ENCODE data around the gene DCAF7.

The DCAF7 gene

DNA sequence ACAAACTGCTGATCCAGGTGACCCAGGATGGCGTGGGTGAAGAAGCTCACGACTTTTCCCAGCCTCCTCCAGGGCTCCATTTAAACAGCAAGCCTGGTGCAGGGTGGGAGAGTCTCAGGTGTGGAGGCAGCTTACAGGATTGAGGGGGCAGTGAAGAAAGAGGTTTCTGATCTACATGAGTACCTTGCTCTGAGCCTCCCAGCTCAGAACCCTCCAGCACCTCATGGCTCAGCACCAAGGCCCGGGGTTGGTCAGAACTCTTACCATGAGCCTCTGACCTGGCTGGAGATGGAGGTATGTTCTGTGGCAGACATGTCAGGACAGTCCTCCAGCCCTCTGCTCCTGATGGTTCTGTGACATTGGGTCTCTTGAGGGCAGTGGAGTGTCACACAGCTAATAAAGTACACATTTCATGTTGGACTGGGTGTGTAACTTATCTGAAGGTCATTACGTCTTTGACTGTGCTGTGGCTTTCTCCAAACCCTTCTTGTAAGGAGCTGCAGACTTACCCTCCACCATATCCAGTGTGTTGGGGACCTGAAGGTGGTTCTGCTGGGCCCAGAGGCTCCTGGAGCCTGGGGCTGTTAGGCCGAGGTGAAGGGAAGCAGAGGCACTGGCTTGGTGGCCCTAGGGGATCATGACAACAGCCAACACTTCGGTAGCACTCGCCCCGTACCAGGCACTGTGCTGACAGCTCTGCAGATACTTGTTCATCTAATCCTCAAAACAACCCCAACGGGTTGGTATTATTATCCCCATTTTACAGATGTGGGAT lies 3.8 kb upstream of the DCAF7 start:
- no peak for DNase-seq

DNA sequence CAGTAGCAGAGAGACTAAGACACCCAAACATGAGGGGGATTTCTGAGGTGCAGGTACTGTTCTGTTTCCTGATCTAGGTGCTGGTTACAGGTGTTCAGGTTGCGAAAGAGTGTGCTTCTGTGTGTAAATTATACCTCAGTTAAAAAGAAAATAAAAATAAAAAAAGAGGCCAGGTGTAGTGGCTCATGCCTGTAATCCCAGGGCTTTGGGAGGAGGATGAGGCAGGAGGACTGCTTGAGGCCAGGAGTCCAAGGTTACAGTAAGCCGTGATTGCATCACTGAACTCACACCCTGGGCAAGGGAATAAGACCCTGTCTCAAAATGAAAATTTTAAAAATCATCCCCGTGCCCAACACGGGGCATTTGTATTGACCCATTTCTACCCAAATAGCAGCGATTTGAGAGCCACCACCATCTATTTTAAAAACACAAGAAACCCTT lies 3.2 kb upstream of the DCAF7 start:
- no peak for DNase-seq

DNA sequence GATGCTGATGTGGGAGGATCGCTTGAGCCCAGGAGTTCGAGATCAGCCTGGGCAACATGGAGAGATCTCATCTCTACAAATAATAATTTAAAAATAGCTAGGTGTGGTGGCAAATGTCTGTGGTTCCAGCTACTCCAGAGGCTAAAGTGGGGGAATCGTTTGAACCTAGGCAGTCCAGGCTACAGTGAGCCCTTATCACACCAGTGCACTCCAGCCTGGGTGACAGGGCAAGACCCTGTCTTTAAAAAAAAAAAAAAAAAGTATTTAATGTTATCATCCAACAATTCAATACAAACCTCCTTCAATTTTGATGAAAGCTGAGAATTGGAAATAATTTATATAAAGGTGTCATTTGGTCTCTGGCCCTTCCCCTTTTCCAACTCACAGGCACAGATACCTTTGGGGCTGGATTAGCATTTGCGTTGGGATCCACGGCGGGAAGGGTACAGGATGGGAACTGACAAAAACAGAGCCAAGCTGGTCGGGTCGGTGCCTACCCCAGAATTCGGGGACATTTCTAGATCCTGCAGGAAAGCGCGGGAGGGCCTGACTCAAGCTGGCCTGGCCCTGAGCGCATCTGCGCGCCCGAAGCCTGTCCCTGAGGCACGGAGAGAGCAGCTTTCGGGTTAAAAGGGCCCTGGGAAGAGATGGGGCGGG lies 860 bp upstream of the DCAF7 start:
- no peak for DNase-seq

DNA sequence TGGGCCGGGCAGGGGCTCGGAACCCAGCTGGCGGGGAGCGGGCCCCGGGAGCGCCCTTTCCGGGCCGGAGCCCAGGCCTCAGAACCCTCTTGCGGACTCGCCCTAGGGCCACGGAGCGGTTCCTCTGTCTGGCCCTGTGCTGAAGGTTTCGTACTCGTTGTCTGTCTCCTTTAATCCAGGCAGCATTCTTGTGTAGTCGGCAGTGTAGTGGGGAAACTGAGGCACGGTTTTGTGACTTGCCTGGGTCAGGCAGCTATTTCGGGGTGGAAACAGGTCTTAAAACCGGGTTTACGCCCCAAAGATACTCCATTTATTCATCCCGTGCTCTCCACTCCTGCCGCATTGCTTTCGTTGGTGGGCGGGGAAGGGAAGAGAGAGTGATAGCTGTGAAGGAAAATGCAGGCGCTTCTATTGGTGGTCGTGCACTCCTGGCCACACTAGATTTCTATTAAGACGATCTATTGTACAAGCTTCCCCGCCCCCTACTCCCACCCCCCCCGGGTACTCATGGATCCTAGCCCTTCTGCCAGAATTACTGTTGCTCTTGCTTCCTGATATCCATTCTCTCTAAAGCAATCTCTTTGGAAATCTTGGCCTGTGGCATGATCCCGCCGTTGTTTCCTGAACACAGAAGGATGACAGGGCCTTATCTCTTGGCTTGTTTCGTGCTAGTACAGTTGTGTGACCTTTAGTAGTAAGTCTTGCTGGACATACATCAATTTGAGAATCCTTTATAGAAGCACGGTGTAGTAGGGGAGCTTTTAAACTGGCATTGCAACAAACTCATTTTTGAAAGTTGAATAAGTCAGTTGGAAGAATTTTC lies 751 bp downstream of the DCAF7 start:
- DNase-seq: no peak

DNA sequence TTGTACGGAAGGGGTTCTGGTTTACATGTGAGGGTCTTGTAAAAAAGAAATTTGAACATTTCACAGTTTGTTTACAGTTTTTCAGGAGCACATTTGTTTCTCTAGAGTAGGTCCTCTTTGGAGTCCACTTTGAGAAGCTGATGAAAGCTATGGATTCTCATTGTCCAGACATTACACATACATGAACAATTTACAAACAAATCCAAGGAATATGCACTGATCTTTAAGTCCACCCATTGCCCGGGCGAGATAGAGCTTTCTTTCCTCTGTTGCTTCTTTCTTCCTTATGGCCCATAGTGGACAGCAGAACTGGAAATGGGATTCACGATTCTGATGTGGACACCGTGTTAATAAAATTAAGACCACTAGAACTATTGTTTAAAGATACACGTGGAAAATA lies 1.9 kb downstream of the DCAF7 start:
- no peak for DNase-seq

DNA sequence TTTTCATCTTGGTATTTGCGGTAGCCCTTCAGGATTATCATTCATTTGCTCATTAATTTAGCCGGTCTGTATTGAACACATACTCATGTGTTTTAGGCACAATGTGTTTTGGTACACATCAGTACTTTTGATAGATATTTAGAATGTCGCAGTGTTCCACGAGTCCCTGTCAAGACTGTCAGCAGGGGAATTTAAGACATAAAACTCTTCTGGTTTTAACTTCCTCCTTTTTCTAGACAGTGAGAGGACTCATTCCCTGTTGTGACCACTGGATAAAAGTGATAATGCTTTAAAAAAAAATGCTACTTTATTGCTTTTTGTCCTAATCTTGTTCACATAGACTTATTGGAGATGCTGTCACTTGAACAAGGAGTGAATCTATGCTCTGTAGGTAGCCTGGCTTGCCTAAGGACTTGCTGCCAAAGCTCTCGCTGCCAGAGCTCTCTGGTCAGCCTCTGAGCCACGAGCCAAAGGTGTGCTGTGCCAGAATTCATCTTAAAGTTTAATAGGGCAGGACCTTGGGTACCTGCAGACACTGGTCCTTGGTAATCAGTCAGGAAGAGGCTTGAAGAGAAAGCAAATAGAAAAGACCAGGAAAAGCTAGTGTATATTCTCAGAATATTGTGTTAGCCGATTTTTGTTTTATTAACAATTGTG lies 5.4 kb downstream of the DCAF7 start:
- DNase-seq: no peak

DNA sequence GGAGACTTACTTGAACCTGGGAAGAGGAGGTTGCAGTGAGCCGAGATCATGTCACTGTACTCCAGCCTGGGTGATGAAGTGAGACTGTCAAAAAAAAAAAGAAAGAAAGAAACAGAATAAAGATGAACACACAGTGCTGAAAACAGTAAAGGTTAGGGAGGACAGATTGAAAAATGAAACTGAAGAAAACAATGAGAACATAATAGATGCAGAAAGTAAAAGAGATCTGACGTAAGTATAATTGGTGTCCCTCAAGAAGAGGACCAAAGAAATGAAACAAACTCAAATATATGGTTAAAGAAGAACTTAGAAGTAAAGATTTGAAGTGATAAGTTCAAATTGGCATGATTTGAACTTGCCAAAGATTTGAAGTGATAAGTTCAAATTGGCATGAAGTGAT lies 7.1 kb downstream of the DCAF7 start:
- no peak for DNase-seq

DNA sequence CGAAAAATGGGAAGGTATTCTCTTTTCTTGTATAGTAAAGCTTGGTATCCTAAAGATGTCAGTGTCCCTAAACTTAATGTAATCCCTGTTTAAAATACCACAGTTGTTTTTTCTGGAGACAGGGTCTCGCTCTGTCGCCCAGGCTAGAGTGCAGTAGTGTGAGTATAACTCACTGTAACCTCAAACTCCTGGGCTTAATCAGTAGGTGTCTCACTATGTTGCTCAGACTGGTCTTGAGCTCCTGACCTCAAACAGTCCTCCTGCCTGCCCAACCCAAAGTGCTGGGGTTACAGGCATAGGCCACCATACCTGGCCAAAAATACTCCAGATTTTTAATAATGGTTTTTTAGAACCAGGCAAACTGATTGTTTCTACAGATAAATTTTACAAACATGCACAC lies 8.2 kb downstream of the DCAF7 start:
- no peak for DNase-seq

DNA sequence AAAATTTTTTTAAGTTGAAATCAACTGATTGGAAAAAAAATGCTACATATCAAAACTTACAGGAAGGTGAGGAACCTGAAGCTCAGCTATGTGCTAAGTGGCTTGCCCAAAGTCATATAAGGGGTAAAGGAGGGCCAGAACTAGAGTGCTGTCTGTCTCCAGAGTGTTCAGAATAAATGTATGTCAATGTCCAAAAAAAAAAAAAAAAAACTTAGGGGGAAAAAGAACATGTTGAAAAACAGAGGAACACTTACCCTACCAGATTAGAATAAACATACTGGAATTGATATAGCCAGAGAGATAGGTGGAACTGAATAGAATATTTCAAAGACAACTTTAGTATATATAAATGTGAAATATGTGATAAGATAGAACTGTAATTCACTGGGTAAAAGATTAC lies 11.5 kb downstream of the DCAF7 start:
- no peak for DNase-seq

DNA sequence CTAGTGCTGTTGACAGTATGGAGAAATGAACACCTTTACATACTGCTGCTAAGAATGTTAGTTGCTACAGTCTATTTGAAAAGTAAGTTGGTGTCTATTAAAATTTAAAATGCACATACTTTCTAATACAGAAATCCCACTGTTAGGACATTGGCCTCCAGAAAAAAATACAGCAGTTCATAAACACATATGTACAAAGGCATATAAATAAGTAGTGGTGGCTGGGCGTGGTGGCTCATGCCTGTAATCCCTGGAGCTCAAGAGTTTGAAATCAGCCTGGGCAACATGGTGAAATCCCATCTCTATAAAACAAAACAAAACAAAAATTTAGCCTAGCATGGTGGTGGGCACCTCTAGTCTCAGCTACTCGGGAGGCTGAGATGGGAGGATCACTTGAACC lies 13.1 kb downstream of the DCAF7 start:
- DNase-seq: no peak

DNA sequence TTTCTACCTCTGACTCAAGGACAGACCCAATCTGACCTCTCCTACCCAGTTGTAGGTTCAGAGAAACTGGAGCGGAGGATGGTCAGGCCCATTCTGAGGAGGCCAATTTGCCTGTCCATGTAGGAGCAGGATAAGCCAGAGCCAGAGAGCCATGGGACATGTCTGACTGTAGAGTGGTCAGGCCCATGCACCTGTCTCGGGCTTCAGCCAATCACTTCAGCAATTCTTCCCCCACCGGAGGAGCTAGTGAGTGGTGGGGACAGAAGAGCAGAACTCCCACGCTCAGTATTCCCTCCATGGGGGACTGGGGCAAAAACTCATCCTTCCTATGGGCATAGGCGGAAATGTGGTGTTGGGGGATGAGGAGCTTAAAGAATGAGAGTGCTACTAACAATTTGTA lies 14.3 kb downstream of the DCAF7 start:
- no peak for DNase-seq

DNA sequence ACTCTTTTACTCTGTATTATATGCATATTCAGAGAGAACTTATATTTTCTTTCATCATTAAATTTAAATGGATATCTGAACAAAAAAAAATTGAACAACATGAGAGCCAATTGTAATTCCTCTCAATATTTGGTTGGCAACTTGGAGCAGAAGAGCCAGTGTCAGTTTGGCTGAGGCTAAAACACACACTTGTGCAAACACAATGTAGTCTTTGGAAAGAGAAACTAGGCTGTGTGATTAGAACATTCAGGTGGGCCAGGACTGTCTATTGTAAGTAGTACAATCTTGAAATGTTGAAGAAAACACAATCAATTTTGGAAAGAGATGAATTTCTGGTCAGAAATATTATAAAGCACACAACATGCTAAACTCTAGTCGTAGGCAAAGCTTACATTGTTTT lies 17.0 kb downstream of the DCAF7 start:
- no peak for DNase-seq

DNA sequence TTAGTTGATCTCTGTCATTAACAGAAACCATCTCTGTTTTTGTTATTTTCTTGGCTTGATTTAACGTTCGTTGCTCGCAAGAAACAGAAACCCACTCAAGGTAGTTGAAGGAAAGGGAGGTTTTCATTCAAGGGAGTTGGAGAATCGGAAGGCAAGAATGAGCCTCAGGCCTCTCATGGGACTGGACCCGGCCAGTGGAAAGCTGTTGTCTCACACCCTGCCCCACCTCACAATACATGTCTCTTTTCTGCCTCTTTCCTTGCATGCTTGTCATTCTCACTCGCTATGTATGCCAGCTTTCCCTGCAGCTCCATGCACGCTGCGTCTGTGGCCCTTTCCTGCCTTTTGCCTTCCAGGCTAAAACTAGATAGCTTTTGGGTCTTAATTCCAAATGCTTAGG lies 18.3 kb downstream of the DCAF7 start:
- no peak for DNase-seq

DNA sequence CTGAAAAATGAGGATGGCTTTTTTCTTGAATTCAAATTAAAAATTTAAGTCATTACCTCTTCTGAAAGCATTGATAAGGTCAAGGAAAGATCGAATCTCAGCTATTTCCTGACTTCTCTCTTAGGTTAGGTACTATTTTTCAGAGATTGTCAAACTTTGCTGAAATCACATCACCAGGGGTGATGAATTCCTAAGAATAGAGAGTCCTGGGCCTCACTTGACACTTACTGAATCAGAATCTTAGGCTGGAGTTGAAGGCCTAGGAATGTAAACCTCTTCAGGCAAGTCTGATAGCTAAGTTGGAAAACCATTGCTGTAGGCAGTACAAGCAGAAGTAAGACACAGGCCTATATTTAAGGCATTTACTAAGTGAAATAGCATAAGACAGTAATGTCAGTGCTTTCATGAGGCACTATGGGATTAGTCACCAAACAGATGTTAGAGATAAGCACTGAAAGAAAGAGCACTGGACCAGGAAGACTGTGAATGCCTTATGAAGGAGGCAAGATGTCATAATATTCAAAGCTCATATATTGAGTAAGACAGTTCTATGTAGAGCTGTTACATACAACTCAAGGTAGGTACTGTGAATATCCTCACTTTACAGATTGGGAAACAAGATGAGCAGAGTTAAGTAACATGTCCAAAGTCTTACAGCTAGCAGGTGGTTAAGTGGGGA lies 21.5 kb downstream of the DCAF7 start:
- DNase-seq: no peak

DNA sequence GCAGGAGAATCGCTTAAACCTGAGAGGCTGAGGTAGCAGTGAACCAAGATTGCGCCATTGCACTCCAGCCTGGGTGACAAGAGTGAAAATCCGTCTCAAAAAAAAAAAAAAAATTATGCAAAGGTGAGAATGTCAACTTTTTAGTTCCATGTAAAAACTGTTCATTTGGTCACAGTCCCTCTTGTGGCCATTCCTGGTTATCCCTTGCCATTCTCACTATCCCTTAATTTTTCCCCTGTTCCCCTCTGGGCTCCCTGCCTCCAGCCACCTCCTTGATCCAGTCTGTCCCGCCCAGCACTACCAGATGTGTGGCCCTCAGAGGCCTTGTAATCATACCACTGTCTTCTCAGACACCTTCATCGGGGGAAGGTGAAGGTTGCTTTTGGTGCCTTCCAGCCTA lies 23.4 kb downstream of the DCAF7 start:
- DNase-seq: no peak

DNA sequence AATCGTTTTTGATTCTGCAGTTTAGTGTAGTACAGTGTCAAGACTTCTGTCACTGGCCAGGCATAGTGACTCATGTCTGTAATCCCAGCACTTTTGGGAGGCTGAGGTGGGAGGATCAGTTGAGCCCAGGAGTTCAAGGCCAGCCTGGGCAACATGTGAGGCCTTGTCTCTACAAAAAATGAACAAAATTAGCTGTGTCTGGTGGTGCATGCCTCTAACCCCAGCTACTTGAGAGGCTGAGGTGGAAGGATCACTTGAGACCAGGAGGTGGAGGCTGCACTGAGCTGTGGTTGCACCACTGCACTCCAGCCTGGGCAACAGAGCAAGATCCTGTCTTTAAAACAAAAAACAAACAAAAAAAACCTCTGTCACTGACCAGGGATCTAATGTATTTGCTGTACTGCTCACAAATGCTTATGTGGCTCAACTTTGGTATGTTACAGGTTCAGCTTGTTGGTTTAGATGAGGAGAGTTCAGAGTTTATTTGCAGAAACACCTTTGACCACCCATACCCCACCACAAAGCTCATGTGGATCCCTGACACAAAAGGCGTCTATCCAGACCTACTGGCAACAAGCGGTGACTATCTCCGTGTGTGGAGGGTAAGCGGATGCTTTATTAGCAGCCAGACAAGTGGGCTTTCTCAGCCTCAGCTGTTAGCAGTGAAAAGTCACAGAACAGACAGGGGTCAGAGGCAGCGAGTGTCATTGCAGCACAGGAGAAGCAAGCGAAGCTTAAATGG lies 27.9 kb downstream of the DCAF7 start:
- DNase-seq: no peak

DNA sequence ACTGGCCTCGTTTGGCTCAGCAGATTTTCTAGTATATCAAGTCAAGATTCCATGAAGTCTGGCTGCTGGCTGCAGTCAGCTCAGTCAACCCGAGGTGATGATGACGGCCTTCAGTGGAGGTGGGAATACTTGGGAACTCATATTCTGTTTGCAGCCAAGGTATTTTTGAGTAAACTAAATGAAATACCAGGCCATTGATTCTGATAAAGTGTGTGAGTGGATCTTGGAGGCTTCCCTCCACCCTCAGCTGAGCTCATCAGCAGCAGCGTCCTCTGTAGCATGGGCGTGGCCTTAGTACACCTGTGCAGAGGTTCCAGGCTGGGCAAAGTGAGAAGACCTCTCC lies 28.5 kb downstream of the DCAF7 start:
- no peak for DNase-seq

DNA sequence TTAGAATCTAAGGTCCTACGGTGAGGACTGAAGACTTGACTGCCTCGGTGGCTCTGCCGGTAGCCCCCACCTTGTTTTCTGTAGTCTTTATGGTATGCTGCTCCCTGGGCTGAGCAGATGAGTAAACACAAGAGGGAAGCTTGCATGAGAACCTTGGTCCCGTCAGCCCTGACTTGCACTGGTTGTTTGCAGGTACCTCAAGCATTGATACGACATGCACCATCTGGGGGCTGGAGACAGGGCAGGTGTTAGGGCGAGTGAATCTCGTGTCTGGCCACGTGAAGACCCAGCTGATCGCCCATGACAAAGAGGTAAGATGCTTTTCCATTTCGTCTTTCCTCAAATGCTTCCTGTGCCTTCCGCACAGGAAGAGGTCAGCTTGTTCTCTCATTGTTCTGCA lies 29.4 kb downstream of the DCAF7 start:
- DNase-seq: no peak

DNA sequence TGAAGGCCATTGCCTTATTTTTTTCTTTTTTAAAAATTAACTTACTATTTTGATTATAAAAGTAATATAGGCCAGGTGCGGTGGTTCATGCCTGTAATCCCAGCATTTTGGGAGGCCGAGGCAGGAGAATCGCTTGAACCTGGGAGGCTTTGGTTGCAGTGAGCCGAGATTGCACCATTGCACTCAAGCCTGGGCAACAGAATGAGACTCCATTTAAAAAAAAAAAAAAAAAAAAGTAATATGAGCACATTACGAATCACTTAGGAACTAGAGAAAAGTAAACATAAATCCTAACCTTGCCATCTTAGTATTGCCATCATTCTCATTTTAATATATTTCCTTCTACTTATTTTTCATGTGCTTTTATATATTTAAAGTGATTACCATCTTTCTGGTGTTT lies 37.5 kb downstream of the DCAF7 start:
- DNase-seq: no peak

DNA sequence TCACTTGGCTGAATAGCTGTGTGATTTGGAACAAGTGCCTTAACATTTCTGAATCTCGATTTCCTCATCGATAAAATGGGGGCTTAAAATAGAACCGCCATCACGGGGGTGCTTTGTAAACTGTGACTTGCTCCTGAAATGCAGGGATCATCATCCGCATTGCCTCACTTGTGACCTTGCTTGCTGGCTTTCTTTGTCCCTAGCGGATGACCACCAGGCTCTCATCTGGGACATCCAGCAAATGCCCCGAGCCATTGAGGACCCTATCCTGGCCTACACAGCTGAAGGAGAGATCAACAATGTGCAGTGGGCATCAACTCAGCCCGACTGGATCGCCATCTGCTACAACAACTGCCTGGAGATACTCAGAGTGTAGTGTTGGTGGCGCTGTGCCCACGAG lies 38.5 kb downstream of the DCAF7 start:
- no peak for DNase-seq

DNA sequence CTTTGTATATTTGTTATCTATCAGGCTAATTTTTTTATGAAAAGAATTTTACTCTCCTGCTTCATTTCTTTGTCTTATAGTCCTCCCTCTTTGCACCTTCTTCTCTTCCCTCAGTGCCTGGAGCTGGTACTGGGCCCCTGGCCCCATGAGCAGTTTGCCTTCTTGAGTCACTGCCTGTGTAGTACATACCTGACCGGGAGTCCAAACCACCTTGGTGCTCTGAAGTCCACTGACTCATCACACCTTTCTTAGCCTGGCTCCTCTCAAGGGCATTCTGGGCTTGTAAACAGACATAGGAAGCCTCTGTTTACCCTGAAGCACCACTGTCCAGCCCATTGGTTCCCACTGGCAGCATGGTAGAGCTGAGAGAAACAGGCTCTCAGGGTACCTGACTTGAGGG lies 39.4 kb downstream of the DCAF7 start:
- no peak for DNase-seq

DNA sequence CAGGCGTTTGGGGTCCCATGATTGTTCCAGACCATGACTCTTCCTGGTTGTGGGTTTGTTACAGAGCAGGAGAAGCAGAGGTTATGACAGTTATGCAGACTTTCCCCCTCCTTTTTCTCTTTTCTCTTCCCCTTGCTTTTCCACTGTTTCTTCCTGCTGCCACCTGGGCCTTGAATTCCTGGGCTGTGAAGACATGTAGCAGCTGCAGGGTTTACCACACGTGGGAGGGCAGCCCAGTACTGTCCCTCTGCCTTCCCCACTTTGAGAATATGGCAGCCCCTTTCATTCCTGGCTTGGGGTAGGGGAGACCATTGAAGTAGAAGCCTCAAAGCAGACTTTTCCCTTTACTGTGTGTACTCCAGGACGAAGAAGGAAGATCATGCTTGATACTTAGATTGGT lies 42.5 kb downstream of the DCAF7 start:
- DNase-seq: no peak
